ENCODE data around the gene ATXN2.

GRCh38 chr12:111588010-111588409 is 11.1 kb downstream of the ATXN2 start:
- TF ChIP-seq POLR2A (IDR thresholded peaks at IDR 0.05) (no peak), CTCF (IDR thresholded peaks at IDR 0.05) (no peak), EP300 (IDR thresholded peaks at IDR 0.05) (no peak)
